ENCODE results near the gene PDYN.

- TF ChIP-seq CTCF (IDR thresholded peaks at IDR 0.05) (no peak), POLR2A (IDR thresholded peaks at IDR 0.05) (no peak)
Measured at GRCh38 chr20:2010533-2010932, 16.7 kb upstream of the PDYN start.
